ENCODE measurements around the gene GUCY1B1.

DNA sequence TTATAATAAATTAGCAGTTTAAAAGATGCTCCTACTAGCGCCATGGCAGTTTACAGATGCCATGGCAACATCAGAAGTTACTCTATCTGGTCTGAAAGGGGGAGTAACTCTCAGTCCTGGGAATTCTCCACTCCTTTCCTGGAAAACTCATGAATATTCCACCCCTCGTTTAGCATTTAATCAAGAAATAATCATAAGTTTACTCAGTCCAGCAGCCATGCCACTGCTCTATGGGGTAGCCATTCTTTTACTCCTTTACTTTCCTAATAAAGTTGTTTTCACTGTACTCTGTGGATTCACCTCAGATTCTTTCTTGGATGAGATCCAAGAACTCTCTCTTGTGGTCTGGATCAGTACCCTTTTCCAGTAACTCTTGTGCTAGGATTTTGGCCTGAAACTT is 52.3 kb downstream of the GUCY1B1 start:
- TF ChIP-seq, protein P1, sequence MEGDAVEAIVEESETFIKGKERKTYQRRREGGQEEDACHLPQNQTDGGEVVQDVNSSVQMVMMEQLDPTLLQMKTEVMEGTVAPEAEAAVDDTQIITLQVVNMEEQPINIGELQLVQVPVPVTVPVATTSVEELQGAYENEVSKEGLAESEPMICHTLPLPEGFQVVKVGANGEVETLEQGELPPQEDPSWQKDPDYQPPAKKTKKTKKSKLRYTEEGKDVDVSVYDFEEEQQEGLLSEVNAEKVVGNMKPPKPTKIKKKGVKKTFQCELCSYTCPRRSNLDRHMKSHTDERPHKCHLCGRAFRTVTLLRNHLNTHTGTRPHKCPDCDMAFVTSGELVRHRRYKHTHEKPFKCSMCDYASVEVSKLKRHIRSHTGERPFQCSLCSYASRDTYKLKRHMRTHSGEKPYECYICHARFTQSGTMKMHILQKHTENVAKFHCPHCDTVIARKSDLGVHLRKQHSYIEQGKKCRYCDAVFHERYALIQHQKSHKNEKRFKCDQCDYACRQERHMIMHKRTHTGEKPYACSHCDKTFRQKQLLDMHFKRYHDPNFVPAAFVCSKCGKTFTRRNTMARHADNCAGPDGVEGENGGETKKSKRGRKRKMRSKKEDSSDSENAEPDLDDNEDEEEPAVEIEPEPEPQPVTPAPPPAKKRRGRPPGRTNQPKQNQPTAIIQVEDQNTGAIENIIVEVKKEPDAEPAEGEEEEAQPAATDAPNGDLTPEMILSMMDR (IDR thresholded peaks at IDR 0.05; ENCODE audit: low read depth, low read length) = no peak
- TF ChIP-seq POLR2A (IDR thresholded peaks at IDR 0.05; ENCODE audit: extremely low read depth, insufficient read length) (no peak), MYC (IDR thresholded peaks at IDR 0.05; ENCODE audit: low read depth, low read length) (no peak)
- TF ChIP-seq, protein P2, sequence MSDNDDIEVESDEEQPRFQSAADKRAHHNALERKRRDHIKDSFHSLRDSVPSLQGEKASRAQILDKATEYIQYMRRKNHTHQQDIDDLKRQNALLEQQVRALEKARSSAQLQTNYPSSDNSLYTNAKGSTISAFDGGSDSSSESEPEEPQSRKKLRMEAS (IDR thresholded peaks at IDR 0.05; ENCODE audit: low read depth, low read length) = no peak
